Breast epithelium (tissue), 4 donors: ENCODE data around the gene PDGFB. TPM values are rescaled to one million over a fixed set of nuclear protein-coding genes. Genes with fewer than 3 reads are reported as not detected.

Experiments
- DNase-seq, 2 donors: peaks; one replicate each; pipeline ENCODE4 v3.0.0-alpha.2; 2019; ENCODE audit warnings: low spot score in 2 of 2
- H3K27ac ChIP-seq, 2 donors: fragments of 200-600 bp; sonication (generic) in 1 of 2; one replicate each; pipeline ENCODE4 v1.5.1; 2016 to 2019; ENCODE audit warnings: mild to moderate bottlenecking in 1 of 2
- H3K27me3 ChIP-seq, 2 donors: fragments of 200-600 bp; sonication (generic) in 1 of 2; one replicate each; pipeline versions ENCODE4 v1.5.1 to v1.6.0; 2017 to 2019; ENCODE audit warnings: control low read depth in 1 of 2, mild to moderate bottlenecking in 1 of 2
- H3K36me3 ChIP-seq: fragments of 200-600 bp; one replicate; pipeline ENCODE4 v1.5.1; 2019
- H3K4me1 ChIP-seq, 2 donors: fragments of 200-600 bp; sonication (generic); one replicate each; pipeline ENCODE4 v1.5.1; 2016 to 2019; ENCODE audit warnings: control low read depth in 1 of 2
- H3K4me3 ChIP-seq, 3 donors: fragments of 200-600 bp; sonication (generic); 1 replicate in 2 of 3; 2 replicates in 1 of 3; pipeline ENCODE4 v1.5.1; 2016 to 2019; ENCODE audit warnings: mild to moderate bottlenecking in 3 of 3, moderate library complexity in 2 of 3
- H3K9me3 ChIP-seq, 2 donors: fragments of 200-600 bp; sonication (generic) in 1 of 2; one replicate each; pipeline ENCODE4 v1.5.1; 2016 to 2019; ENCODE audit warnings: control low read depth in 1 of 2
- POLR2A ChIP-seq: fragments of 450-650 bp; IDR thresholded peaks from one replicate; pipeline ENCODE4 v1.6.1; 2016; ENCODE audit warnings: antibody characterized with exemption, mild to moderate bottlenecking, moderate library complexity
- POLR2AphosphoS5 ChIP-seq, 3 donors: sonication (generic); formaldehyde crosslinking; IDR thresholded peaks; one replicate each; pipeline ENCODE4 v1.6.1; 2017; ENCODE audit warnings: antibody characterized with exemption in 3 of 3
- intact Hi-C: fragments of 100-400 bp; cut with DNase I; formaldehyde crosslinking; loops from one replicate; pipeline ENCODE4 v1.15.1; 2023; ENCODE audit warnings: low total_unique reads
- total RNA-seq, 3 donors: library from RNA; depleted of rRNA; stranded (reverse); fragments of >200 nt; gene quantifications; one replicate each; pipeline ENCODE4 v1.1.0, GENCODE V29; 2016
- TF ChIP-seq, protein P1 (sequence below), 3 donors: fragments of 450-650 bp; IDR thresholded peaks; one replicate each; pipeline ENCODE4 v1.5.1; 2016 to 2017; ENCODE audit warnings: antibody characterized with exemption in 3 of 3, mild to moderate bottlenecking in 3 of 3, moderate library complexity in 3 of 3

Gene PDGFB
- total RNA-seq, 3 donors from 2014 or later = 5.3 to 11.1 (median 8.5) TPM

DNA sequence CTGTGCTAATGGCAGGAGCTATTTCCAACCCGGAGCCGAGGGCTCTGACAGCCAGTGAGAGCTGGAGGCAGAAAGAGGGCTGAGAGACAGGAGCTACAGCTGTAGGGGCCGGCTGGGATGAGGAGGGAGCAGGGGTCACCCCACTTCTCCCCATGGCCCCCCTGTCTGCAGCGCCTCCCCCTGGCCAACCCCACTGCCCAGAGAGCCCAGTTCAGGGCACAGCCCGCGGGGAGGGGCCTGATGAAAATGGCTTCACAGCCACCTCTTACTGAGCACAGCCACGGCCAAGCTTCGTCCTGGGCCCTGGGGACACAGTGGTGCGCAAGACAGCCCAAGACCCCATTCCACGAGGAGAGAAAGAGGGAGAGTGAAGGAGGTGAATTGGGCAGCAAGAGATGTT lies 46.7 kb upstream of the PDGFB start:
- H3K4me3 ChIP-seq = no peak overlapping the region
- no peaks in the 10 kb centered on the region for H3K9me3 ChIP-seq
- H3K4me1 ChIP-seq = peaks cover 20 to 26% of the 10 kb centered on the region in 2 donors
- no peaks in the 10 kb centered on the region for H3K36me3 ChIP-seq
- no peak for DNase-seq
- peak overlapping the region; percentile 95 to 96 for H3K27ac ChIP-seq
- TF ChIP-seq POLR2A (no peak), POLR2AphosphoS5 (IDR thresholded peaks at IDR 0.05) (no peak)
- TF ChIP-seq, protein P1, sequence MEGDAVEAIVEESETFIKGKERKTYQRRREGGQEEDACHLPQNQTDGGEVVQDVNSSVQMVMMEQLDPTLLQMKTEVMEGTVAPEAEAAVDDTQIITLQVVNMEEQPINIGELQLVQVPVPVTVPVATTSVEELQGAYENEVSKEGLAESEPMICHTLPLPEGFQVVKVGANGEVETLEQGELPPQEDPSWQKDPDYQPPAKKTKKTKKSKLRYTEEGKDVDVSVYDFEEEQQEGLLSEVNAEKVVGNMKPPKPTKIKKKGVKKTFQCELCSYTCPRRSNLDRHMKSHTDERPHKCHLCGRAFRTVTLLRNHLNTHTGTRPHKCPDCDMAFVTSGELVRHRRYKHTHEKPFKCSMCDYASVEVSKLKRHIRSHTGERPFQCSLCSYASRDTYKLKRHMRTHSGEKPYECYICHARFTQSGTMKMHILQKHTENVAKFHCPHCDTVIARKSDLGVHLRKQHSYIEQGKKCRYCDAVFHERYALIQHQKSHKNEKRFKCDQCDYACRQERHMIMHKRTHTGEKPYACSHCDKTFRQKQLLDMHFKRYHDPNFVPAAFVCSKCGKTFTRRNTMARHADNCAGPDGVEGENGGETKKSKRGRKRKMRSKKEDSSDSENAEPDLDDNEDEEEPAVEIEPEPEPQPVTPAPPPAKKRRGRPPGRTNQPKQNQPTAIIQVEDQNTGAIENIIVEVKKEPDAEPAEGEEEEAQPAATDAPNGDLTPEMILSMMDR (IDR thresholded peaks at IDR 0.05) = no peak
- no peaks in the 10 kb centered on the region for H3K27me3 ChIP-seq
- intact Hi-C loops = loop anchor here (5.0 to 10.0 kb wide), 2 partner anchors 47 to 559 kb away; partner anchors contain the start of gene PDGFB

DNA sequence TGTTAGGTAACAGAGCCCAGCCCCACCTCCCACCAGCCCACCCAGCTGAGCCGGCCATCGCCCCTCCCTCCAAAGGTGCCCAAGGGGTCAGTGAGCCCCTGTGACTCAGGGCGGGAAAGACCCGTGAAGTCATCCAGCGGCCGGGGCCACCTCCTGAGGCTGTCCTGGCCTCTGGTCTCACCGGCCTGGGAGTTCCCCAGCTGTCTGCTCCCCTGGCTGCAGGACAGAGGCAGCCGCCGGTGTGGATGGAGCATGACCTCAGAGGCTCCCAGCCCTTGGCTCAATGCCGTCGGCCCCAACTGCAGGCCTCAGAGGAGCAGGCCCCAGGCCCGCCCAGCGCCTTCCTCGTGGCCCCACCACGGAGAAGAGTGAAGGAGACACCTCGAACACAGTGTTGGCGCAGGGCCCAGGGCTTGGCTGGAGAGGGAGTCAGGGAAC lies 46.0 kb upstream of the PDGFB start:
- TF ChIP-seq POLR2A (no peak), POLR2AphosphoS5 (IDR thresholded peaks at IDR 0.05) (peak in 1 of 3 donors; percentile 27)
- no peak overlapping the region for H3K4me3 ChIP-seq
- H3K27me3 ChIP-seq = no peaks in the 10 kb centered on the region
- intact Hi-C loops = loop anchor here (5.0 to 10.0 kb wide), 2 partner anchors 46 to 558 kb away; partner anchors contain the start of gene PDGFB
- H3K9me3 ChIP-seq = no peaks in the 10 kb centered on the region
- H3K4me1 ChIP-seq = peaks cover 20 to 26% of the 10 kb centered on the region in 2 donors
- DNase-seq = peak; percentile 81 to 84
- peak overlapping the region; percentile 95 to 96 for H3K27ac ChIP-seq
- no peaks in the 10 kb centered on the region for H3K36me3 ChIP-seq

DNA sequence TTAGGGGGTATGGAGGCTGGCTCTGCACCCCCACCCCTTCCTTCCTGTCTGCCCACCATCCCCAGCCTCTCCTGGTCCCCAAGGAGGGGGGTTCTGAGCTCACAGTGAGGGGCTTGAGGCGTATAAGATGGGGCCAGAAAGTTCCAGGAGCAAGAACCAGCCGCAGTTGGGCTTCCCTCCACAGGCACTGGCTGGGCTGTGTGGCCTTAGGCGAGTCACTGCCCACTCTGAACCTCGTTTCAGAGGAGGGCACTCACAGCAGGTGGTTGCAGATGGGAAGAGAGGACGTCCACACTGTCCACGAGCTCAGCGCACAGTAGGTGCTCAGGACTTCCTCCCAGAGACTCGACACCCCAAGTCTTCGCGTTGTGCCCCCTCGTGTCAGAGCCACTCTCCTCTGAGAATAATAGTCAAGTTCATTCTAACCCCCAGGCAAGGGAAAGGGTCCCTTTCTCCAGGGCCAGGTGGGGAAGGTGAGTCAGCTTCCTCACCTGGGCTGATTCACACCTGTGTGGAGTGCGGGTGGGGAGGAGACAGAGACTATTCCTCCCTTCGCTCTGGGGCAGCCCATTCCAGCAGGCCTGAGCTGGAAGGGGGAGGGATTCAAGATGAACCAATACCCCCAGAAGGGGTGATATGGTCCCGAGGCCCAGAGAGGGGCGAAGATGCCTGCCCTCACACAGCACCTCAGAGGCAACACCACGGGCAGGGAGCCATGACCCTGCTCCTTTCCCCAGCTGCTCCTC lies 45.4 kb upstream of the PDGFB start:
- Histone ChIP-seq H3K9me3 (peaks cover under 1 to 2% of the 10 kb centered on the region in 2 donors), H3K4me3 (no peak overlapping the region), H3K27ac (peak overlapping the region; percentile 95 to 96), H3K36me3 (no peaks in the 10 kb centered on the region), H3K4me1 (peaks cover 20 to 26% of the 10 kb centered on the region in 2 donors), H3K27me3 (no peaks in the 10 kb centered on the region)
- no peak for DNase-seq
- no peak for TF ChIP-seq POLR2AphosphoS5 (IDR thresholded peaks at IDR 0.05)
- TF ChIP-seq POLR2A = no peak
- TF ChIP-seq, protein P1 (IDR thresholded peaks at IDR 0.05) = no peak
- intact Hi-C loops = loop anchor here (5.0 to 10.0 kb wide), 2 partner anchors 45 to 558 kb away; partner anchors contain the start of gene PDGFB

DNA sequence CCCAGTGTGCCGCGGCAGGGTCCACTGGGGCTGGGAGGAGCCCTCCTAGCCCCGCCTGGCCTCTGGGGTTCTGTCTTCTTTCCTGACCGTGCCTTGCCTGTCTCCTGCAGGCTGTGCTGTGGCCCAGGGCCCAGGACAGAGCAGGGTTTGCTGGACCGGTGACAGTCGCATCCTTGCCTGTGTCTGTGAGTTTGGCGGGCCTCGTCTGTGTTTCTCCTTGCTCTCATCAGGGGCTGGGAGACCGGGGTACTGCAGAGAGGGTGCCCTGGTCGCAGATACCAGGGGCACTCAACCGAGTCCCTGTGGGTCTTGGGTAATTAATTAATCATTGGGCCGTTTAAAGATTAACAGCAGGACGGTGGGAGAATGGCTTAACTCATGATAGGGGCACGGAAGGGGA lies 44.8 kb upstream of the PDGFB start:
- Histone ChIP-seq H3K4me3 (no peak overlapping the region), H3K27me3 (no peaks in the 10 kb centered on the region), H3K4me1 (peaks cover 20 to 26% of the 10 kb centered on the region in 2 donors), H3K9me3 (peaks cover 6 to 8% of the 10 kb centered on the region in 2 donors), H3K36me3 (no peaks in the 10 kb centered on the region), H3K27ac (peak overlapping the region in 1 of 2 donors; percentile 96)
- intact Hi-C loops = no loop called here
- no peak for DNase-seq
- TF ChIP-seq POLR2AphosphoS5 (IDR thresholded peaks at IDR 0.05) = no peak
- TF ChIP-seq, protein P1 (IDR thresholded peaks at IDR 0.05) = no peak
- no peak for TF ChIP-seq POLR2A

DNA sequence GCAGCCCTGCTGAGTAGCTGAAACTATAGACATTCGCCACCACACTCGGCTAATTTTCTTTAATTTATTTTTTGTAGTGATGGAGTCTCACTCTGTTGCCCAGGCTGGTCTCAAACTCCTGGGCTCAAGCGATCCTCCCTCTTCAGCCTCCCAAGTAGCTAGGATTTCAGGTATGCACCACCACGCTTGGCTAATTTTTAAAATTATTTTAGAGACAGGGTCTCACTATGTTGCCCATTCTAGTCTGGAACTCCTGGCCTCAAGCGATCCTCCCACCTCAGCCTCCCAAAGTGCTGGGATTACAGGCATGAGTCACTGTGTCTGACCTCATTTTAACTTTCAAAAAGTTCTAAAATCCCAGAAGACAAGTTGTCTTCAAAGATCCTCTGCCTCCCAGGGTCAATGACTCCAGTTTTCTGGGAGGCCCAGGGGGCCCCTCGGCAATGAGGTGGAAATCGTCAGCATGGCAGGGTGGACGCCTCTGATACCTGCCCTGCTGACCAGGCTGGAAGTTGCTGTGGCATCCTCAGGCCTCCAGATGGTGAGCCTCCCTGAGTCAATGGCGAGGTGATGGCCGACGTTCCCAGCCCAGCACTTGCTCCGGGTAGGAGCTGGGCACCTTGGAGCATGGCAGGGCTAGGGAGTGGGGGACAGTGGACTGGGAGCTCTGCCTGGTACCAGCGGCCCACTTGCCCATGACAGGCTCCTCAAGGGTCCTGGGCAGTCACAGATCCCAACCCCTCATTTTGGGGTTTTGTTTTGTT lies 43.5 kb upstream of the PDGFB start:
- DNase-seq = no peak
- TF ChIP-seq, protein P1 (IDR thresholded peaks at IDR 0.05) = no peak
- TF ChIP-seq POLR2A = no peak
- TF ChIP-seq POLR2AphosphoS5 (IDR thresholded peaks at IDR 0.05) = no peak
- H3K27me3 ChIP-seq = no peaks in the 10 kb centered on the region
- H3K9me3 ChIP-seq = peaks cover 8 to 11% of the 10 kb centered on the region in 2 donors
- peaks cover 22 to 26% of the 10 kb centered on the region in 2 donors for H3K4me1 ChIP-seq
- no peaks in the 10 kb centered on the region for H3K36me3 ChIP-seq
- no peak overlapping the region for H3K27ac ChIP-seq
- no peak overlapping the region for H3K4me3 ChIP-seq
- intact Hi-C loops = no loop called here
